RCC 7860 (cell line): ENCODE data around the gene APRT.
"Not testable (repeated sequence)": the region's sequence is repeated elsewhere in the genome, so short reads cannot be mapped to it uniquely, and the experiment has no call there.

Source experiments
- DNase-seq: peaks from one replicate; pipeline ENCODE4 v3.0.0-alpha.2; 2015; ENCODE audit warnings: low spot score
- FAIRE-seq: peaks from 2 replicates; lab custom pipeline; 2012; peaks lifted over from hg19 to GRCh38; lab: Jason Lieb, UNC

APRT gene

DNA sequence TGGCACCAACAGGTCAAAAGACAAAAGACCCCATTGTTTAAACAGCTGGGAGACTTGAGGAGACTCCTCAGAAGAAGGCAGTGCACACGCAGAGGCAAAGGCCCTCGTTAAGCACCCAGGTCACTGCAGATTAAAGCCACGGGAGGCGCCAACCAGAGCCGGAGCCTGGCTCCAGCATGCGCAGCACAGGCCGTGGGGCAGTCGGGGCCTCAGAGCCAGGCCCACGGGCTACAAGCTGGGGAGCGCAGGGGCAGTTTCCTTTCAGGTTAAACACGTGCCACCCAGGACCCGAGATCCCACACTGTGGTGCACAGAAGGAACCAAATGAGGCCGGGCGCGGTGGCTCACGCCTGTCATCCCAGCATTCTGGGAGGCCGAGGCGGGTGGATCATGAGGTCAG, 35.9 kb downstream of the APRT start:
- DNase-seq (no peak), FAIRE-seq (no peak)

DNA sequence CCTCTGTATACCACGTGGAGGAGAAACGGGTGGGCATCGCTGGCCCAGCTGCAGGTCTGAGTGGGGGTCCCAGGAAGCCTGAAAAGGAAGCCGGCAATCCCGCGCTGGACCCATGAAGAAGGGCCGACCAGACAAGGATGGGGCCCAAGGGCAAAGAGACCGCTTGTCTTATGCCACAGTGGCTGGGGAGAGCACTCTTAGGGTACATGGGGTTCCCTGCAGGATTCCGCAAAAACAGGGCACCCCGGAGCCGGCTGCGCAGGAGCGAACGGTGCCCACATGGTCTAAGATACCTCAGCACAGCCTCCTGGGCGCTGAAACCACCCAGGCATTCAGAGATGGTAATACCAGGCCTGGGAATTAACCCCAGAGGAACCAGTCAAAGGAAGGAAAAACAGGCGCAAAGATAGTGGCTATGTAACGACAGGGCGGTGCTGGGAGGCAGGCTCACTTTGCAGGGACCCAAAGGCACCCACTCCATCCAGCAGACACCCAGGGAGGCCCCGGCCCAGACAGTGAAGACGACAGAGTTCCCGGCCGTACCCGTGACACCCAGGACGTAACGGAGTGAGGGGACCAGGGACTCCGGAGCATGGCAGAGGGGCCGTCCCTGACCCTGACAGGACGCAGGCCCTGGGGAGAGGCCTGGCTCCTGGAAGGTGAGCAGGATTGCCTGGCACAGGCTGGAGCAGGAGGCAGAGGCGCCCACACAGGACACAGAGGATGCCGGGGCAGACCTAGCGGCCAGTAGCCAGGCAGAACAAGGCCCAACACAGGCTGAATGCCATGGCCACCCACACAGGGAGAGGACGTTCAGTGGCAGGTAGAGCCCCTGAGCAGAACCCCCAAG, 37.0 kb downstream of the APRT start:
- no peak for FAIRE-seq
- no peak for DNase-seq

GRCh38 chr16:88773812-88774291, 37.9 kb downstream of the APRT start:
- DNase-seq = peak; percentile 88
- peak; percentile 76 for FAIRE-seq

GRCh38 chr16:88772871-88773811, 38.6 kb downstream of the APRT start:
- DNase-seq (peak; percentile 81), FAIRE-seq (peak; percentile 34)

DNA sequence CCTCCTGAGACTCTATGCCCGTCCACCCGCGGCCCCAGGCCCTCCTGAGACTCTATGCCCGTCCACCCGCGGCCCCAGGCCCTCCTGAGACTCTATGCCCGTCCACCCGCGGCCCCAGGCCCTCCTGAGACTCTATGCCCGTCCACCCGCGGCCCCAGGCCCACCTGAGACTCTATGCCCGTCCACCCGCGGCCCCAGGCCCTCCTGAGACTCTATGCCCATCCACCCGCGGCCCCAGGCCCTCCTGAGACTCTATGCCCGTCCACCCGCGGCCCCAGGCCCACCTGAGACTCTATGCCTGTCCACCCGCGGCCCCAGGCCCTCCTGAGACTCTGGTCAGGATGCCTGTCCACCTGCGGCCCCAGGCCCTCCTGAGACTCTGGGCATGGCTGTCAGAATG, 39.9 kb downstream of the APRT start:
- not testable (repeated sequence) for FAIRE-seq, DNase-seq

DNA sequence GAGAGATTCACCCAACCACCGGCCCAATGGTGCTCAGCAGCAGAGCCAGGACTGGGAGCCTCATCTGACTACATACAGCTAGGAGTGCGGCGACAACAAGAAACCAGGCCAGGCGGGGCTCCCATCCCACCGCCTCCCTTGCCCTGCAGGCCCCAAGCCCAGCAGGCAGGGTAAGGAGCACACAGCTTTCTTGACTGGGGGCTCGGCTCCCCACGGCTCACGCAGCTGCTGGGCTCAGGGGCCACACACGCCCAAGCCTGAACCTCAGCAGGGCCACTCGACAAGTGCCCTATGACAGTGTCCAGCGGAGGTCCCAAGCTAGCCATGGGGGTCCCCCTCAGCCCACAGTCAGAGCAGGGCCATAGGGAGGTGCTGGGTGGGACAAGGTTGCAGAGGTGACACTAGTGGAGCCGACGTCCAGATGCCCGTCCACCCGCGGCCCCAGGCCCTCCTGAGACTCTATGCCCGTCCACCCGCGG, 40.4 kb downstream of the APRT start:
- DNase-seq (no peak), FAIRE-seq (no peak)

DNA sequence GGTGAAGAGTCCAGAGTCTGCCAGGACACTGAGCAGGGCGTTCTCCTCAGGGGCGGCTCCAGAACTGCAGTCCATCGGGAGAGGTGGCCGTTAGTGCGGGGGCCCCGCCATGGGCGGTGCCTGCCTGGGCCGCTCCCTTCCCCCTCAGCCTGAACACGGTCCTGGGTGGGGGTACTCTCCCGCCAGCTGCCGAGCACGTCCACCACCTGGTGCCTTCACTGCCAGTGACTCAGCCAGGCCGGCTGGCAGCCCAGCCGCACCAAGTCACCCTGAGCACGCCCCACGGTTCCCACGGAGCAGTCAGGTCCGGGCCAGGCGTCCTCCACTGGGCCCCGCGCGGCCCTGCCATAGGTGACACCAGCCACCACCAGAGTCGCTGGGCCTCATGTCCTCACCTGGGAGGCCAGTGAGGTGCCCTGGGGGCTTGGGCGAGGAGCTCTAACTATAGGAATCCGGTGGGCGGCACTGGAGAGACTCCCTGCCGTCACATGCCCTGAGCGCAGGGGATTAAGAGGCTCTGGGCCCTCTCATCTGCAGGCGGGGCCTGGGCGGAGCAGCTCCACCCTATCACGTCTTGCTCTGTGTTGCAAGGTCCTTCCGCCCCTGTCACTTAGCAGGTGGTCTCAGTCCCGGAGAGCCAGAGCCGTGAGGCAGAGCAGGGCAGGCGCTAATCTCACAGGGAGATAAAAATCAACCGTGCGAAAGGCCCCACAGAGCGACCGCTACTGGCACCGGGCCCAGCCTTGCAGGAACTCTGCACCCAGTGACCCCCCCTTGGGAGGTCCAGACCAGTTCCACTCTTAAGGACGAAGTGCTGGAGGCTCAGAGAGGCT, 41.1 kb downstream of the APRT start:
- FAIRE-seq (peak; percentile 87), DNase-seq (peak; percentile 97)

DNA sequence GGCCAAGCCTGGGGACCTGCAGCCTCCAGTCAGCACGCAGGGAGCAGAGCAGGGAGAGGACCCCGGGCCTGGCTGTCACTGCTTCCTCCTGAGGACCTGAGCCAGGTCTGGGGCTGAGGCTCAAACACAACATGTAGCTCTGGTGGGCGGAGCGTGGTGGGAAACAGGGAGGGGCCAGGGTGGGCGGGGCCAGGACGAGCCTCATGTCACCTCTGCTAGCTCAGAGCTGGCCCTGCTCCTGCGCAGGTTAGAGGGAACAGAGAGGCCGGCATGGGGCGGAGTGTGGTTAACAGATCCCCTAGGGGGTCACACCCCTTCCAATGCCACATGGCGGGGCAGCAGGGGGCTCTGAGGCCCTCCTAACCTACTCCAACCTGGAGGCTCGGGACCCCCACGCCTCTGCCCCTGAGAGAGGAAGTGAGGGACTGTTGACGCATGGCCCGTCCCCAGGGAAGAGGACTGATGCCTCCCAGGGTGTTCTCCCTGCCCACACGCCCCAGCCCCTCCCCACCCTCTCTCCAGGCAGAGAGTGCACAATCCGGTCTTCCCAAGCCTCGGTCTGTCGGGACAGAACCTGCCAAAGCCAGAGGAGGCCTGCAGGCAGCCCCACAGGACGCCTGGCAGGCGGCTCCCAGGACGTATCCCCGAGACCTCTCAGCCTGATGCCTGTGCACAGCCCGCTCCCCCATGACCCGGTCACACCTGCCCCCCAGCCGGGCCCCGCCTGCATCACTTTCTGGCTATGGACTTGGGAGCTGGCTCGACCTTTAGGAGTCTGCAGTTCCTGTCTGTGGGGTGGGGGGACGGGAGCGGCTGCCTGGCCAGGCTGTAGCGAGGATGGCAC, 41.9 kb downstream of the APRT start:
- FAIRE-seq = no peak
- DNase-seq = peak; percentile 35

- FAIRE-seq = no peak
- DNase-seq = peak; percentile 10
Observed at GRCh38 chr16:88768071-88768783, 43.5 kb downstream of the APRT start.

DNA sequence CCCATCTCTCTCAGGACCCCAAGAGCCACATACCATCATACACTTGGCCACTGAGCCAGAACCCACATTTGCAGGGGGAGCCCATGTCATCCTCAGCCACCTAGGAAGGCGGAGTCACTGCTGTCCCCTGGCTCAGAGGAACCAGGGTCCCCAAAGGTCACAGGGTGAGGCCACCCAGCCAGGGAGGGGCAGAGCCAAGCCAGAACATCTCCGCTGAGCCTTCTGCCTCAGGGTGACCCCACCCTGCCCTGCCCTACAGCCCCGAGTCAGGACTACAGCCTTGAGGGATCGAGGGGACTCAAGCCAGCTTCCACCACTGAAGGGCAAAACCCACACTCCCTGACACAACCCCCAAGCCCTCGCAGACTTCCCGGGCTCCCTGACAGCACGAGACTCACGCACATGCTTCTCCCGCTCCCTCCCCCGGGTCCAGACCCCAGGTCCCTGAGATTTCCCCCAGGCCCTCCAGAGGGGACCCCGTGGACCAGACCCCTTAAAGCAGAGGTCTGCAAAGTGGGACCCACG, 44.1 kb downstream of the APRT start:
- no peak for FAIRE-seq
- no peak for DNase-seq

DNA sequence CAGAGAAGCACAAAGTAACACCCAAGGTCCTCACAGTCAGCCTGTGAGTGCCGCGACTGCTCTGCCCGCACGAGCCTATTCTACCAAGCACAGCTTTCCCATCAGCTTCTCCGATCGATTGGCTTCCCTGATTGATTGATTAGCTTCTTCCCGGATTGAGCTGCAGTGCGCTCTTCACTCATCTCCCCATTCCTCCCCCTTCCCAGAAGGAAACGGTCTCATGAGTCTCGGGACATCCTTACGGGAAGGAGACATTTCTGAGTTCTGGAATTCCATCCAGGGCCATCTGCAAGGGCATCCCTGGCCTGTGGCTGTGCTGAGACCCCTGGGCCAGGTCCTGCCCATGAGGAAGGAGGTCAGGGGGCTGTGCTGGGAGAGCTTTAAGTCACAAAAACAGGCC, 44.8 kb downstream of the APRT start:
- FAIRE-seq (no peak), DNase-seq (no peak)

GRCh38 chr16:88764913-88765349, 46.8 kb downstream of the APRT start:
- peak; percentile 42 for FAIRE-seq
- DNase-seq = peak; percentile 80

DNA sequence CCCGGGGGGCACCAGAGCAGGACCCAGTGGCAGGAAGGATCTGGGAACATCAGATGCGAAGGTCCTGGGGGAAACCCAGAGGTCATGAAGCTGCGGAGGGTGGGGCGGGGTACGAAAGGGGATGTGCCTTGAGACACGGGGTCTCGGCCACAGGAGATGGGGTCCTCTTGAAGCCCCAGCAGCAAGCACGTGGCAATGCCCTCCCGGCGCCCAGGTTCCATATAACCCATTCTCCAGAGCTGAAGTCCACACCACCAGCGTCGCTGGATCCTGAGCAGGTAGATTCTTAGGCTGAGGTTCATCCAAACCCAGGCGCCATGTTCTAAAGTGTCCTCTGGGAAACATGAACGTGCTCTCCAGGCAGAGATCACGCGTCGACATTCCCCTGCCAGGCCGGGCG, 47.6 kb downstream of the APRT start:
- FAIRE-seq (no peak), DNase-seq (no peak)

- FAIRE-seq (no peak), DNase-seq (no peak)
Observed at GRCh38 chr16:88763502-88764053, 48.1 kb downstream of the APRT start.

GRCh38 chr16:88762941-88763340, 48.8 kb downstream of the APRT start:
- FAIRE-seq (no peak), DNase-seq (no peak)

- no peak for DNase-seq
- no peak for FAIRE-seq
Observed at GRCh38 chr16:88762258-88762870, 49.4 kb downstream of the APRT start.

GRCh38 chr16:88761830-88762229, 49.9 kb downstream of the APRT start:
- FAIRE-seq = no peak
- DNase-seq = no peak

GRCh38 chr16:88761143-88761534, 50.6 kb downstream of the APRT start:
- DNase-seq = no peak
- FAIRE-seq = no peak
